GM21367 (cell line): ENCODE measurements around the gene WDR88.
"Not testable (repeated sequence)": the region's sequence is repeated elsewhere in the genome, so short reads cannot be mapped to it uniquely, and the experiment has no call there.

ENCODE experiments used
- ATAC-seq: cut with Tn5 transposase; IDR thresholded peaks from one replicate; pipeline ENCODE4 v1.9.1; 2021; ENCODE audit not compliant: unreplicated experiment

The WDR88 gene

GRCh38 chr19:33196446-33197193, 64.7 kb downstream of the WDR88 start:
- ATAC-seq = no peak

GRCh38 chr19:33197591-33198000, 65.7 kb downstream of the WDR88 start:
- ATAC-seq = no peak

DNA sequence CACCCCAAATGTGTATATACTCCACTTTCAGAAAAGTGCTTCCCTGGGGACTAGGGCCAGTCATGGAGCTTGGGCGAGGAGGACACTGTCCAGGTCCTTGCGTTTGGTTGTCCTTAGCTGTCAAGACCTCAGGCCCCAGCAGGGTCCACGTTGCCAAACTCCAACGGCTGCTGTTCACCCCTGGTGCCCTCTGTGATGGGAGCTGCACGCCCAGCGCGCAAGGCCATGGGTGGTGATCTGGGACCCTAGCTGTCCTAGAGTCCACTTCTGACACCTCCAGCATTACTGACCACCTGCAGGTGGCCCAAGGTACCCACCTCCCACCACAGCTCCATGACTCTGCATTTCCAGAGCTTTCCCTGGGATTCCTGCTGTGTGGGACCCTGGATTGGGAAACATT, 66.3 kb downstream of the WDR88 start:
- no peak for ATAC-seq

- ATAC-seq = no peak
Observed at GRCh38 chr19:33199441-33200265, 67.7 kb downstream of the WDR88 start.

DNA sequence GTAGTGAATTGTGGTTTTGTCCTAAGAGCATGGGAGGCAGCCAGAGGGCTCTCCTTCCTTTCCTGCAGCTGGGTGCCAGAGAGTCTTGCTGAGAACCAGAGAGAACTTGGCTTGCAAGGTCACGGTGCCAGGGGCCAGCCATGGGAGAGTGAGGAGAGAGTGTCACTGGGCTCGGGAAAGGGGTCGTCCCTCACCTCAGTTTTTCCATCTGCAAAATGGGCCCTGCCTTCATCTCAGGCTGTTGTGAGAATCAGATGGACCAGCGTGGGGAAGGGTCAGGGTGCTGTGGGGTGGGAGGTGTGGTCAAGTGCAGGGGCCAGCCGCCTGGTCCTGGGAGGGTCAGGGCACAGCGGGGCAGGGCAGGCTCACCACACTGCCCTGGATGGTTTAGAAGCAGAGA, 69.6 kb downstream of the WDR88 start:
- no peak for ATAC-seq

DNA sequence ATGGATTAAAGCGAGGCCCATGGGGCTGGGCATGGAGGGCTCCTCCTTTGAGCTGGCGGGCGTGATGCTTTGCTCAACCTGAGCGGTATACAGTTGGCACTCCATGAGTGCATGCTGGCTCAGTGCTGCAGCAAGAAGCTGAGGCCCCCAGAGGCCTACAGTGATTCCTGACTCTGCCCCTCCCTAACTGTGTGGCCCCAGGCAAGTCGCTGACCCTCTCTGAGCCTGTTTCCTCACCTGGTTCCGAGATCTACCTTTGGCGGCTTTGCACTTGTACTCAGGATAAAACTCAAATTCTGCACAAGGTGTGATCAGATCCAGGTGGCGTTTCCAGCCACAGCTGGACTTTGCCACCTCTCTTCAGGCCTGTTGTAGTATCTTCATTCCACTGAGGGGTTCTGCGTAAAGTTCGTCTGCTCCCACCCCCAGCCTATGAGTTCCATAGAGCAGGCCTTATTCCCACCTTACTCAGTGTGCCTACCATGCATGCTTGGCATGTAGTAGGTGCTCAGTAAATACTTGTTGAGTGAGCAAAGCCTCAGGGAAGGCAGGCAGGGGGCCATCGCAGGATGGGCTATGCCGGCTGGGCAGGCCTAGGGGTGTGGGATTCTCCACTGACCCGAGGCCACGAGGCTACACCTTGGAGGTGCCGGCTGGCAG, 70.1 kb downstream of the WDR88 start:
- ATAC-seq = no peak

DNA sequence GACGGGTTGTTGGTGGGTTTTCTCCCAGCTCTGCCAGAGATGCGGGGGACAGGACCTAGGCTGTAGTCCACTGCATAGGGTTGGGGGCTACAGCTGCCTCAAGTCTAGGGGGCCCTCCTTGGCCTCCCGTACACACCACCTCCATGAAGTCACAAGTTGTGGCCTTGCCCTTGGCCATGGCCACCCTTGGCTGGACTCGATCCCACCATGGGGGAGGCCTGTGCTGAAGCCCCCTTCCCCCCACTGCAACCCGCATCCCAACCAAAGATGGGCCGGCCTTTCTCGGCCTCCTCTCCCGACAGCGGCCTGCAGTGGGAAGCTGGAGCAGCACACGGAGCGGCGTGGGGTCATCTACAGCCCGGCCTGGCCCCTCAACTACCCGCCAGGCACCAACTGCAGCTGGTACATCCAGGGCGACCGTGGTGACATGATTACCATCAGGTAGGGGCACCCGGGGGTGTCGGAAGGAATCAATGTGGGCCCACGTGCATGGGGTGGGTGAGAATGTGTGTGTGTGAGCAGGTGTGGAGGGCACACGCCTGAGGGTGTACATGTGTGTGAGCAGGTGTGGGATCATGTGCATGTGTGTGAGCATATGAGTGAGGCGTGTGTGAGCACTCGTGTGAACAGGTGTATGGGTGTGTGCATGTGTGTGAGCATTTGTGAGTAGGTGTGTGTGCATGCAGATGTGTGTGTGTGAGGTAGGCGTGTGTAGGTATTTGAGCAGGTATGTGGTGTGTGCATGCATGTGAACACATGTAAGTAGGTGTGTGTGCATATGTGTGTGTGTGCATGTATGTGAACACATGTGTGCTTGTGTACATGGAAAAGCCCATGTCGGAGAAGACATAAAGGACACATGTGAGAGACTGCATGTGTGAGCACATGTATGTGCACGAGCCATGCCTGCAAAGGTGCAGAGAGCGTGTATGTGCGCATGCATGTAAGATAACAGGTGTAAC, 70.9 kb downstream of the WDR88 start:
- ATAC-seq = no peak

- ATAC-seq = no peak
Observed at GRCh38 chr19:33203529-33203928, 71.6 kb downstream of the WDR88 start.

DNA sequence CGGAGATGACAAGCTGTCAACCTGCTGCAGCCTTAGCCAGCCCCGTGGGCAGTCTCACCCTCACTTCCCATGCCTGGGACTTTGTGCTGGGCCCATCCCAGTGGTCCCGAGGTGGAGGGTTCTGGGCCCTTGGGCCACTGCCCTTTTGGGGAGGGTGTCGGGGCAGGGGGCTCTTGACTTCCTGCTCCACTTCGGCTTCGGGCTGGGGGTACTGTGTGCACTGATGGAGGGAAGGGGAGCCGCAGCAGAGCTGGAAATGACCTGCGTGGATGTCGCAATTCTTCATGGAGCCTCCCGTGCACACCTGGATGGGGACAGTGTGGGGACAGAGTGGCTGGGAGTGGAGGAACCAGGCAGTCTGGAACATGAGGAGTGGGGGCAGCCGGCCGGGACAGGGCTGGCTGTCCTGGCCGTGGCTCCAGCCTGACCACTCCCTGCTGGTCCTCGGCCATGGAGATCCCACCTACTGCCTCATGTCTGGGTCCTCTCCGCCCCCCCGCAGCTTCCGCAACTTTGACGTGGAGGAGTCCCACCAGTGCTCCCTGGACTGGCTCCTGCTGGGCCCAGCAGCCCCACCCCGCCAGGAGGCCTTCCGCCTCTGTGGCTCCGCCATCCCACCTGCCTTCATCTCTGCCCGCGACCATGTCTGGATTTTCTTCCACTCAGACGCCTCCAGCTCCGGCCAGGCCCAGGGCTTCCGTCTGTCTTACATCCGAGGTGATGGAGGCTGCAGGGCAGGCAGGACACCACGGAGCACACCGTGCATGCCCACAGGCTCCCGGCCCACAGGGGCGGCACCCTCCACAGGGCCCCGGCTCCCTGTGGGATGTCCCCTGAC, 72.4 kb downstream of the WDR88 start:
- ATAC-seq = no peak

DNA sequence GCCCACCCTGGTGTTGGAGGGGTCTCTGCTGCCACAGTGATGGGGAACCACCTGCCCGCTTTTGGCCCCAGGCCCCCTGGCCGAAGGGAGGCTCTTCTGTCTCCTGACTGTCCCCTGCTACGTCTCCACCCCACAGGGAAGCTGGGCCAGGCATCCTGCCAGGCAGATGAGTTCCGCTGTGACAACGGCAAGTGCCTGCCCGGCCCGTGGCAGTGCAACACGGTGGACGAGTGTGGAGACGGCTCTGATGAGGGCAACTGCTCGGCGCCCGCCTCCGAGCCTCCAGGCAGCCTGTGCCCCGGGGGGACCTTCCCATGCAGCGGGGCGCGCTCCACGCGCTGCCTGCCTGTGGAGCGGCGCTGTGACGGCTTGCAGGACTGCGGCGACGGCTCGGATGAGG, 73.2 kb downstream of the WDR88 start:
- no peak for ATAC-seq

GRCh38 chr19:33205531-33206260, 73.8 kb downstream of the WDR88 start:
- no peak for ATAC-seq

DNA sequence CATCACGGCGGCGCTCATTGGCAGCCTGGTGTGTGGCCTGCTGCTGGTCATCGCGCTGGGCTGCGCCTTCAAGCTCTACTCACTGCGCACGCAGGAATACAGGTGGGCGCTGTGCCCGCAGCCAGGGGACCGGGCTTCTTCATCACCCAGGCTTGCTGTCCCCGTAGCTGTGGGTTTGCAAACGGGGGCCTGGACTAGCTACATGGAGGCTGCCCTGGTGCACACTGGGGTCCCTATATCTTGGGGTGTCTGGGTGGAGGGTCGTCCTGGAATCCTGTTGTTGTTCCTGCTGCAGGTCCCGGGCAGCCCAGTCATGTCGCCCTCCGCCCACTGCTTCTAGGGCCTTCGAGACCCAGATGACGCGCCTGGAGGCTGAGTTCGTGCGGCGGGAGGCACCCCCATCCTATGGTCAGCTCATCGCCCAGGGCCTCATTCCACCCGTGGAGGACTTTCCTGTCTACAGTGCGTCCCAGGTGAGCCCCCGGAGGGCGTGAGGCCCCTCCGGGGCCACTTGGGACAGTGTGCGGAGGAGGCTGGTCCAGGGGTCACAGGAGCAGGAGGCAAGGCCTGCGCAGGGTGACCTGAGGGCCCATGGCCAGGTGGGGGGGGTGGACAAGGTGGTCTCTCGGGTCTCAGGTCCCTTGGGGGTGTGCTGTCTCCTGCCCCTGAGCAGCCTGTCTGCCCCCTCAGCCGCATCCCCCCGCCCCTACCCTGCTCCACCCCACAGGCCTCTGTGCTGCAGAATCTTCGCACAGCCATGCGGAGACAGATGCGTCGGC, 74.5 kb downstream of the WDR88 start:
- no peak for ATAC-seq

DNA sequence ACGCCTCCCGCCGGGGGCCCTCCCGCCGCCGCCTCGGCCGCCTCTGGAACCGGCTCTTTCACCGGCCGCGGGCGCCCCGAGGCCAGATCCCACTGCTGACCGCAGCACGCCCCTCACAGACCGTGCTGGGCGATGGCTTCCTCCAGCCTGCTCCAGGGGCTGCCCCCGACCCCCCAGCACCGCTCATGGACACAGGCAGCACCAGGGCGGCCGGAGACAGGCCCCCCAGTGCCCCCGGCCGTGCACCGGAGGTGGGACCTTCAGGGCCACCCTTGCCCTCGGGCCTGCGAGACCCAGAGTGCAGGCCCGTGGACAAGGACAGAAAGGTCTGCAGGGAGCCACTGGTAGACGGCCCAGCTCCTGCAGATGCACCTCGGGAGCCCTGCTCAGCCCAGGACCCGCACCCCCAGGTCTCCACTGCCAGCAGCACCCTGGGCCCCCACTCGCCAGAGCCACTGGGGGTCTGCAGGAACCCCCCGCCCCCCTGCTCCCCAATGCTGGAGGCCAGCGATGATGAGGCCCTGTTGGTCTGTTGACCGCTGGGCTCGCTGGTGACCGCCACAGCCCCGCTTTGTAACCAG, 75.2 kb downstream of the WDR88 start:
- ATAC-seq = no peak

DNA sequence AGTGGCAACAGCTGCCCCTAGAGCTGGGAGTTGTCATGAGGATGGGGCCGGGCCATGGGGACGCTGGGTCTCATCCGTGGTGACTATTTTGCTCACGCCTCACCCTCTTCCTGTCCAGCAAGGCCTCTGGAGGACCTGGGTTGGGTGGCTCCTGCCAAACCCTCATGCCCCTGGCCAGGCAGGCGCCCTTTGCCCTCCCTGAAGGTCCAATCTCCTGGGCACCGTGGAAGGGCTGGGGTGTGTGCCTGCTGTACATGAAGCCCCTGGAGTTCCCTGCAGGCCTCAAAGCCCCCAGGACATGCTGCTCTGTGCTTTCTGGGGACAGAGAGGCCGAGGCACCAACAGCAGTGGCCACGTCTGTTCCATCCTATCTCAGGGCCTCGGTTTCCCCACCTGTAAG, 76.0 kb downstream of the WDR88 start:
- no peak for ATAC-seq

GRCh38 chr19:33208371-33208895, 76.5 kb downstream of the WDR88 start:
- no peak for ATAC-seq

GRCh38 chr19:33208904-33209849, 77.3 kb downstream of the WDR88 start:
- ATAC-seq = no peak

- ATAC-seq = not testable (repeated sequence)
Observed at GRCh38 chr19:33209850-33210230, 77.9 kb downstream of the WDR88 start.
